CD4-positive, alpha-beta memory T cell (primary cell): ENCODE measurements around the gene ILF3. TPM values are rescaled to one million over a fixed set of nuclear protein-coding genes. Genes with fewer than 3 reads are reported as not detected.
"Not testable (repeated sequence)": the region's sequence is repeated elsewhere in the genome, so short reads cannot be mapped to it uniquely, and the experiment has no call there.

Experiments used
- CTCF ChIA-PET: fragments of 350-600 bp; sonication (Branson Sonifier 250); formaldehyde crosslinking; loops from one replicate; lab custom pipeline; 2021; ENCODE audit warnings: inconsistent platforms; ENCODE audit not compliant: partially characterized antibody; lab: Charles Lee
- POLR2A ChIA-PET: fragments of 350-600 bp; sonication (Branson Sonifier 250); formaldehyde crosslinking; loops from one replicate; lab custom pipeline; 2021; ENCODE audit not compliant: partially characterized antibody; lab: Charles Lee
- DNase-seq, 5 donors: peaks; one replicate each; pipeline versions ENCODE4 v3.0.0 to v3.0.0-alpha.2; 2020 to 2022; ENCODE audit warnings: mixed read lengths in 1 of 5
- H3K27ac ChIP-seq: one replicate; pipeline ENCODE4 v1.7.0; 2013; ENCODE audit warnings: low read depth, low read length
- H3K27me3 ChIP-seq: 2 replicates; pipeline ENCODE4 v1.7.0; 2013; ENCODE audit warnings: mild to moderate bottlenecking, low read length, moderate library complexity; ENCODE audit not compliant: insufficient read depth
- H3K36me3 ChIP-seq: 2 replicates; pipeline ENCODE4 v1.7.0; 2013; ENCODE audit warnings: mild to moderate bottlenecking, low read length, moderate library complexity; ENCODE audit not compliant: insufficient read depth
- H3K4me1 ChIP-seq: 2 replicates; pipeline ENCODE4 v1.7.0; 2013; ENCODE audit warnings: mild to moderate bottlenecking, low read length, moderate library complexity; ENCODE audit not compliant: insufficient read depth
- H3K4me3 ChIP-seq, 2 donors: one replicate each; pipeline ENCODE4 v1.7.0; 2013; ENCODE audit warnings: low read length in 2 of 2, mild to moderate bottlenecking in 1 of 2
- H3K9me3 ChIP-seq, 2 donors: one replicate each; pipeline ENCODE4 v1.7.0; 2013; ENCODE audit warnings: low read length in 2 of 2, control low read depth in 1 of 2; ENCODE audit not compliant: control insufficient read depth in 1 of 2
- H3K27ac Mint-ChIP-seq, 7 donors: one replicate each; pipeline ENCODE4 v1.8.0; 2020 to 2021; ENCODE audit warnings: mixed read lengths in 7 of 7, mild to moderate bottlenecking in 6 of 7, inconsistent platforms in 3 of 7, moderate library complexity in 3 of 7
- H3K27me3 Mint-ChIP-seq, 2 donors: one replicate each; pipeline ENCODE4 v1.8.0; 2020 to 2021; ENCODE audit warnings: mixed read lengths in 2 of 2
- H3K36me3 Mint-ChIP-seq, 2 donors: one replicate each; pipeline ENCODE4 v1.8.0; 2020 to 2021; ENCODE audit warnings: mixed read lengths in 2 of 2, inconsistent platforms in 1 of 2, mild to moderate bottlenecking in 1 of 2
- H3K4me1 Mint-ChIP-seq, 4 donors: one replicate each; pipeline ENCODE4 v1.8.0; 2020 to 2021; ENCODE audit warnings: mixed read lengths in 4 of 4, mild to moderate bottlenecking in 1 of 4
- H3K4me3 Mint-ChIP-seq, 8 donors: one replicate each; pipeline ENCODE4 v1.8.0; 2020 to 2021; ENCODE audit warnings: mixed read lengths in 8 of 8, mild to moderate bottlenecking in 7 of 8, moderate library complexity in 6 of 8, inconsistent platforms in 3 of 8
- H3K9me3 Mint-ChIP-seq, 8 donors: one replicate each; pipeline ENCODE4 v1.8.0; 2020 to 2021; ENCODE audit warnings: mixed read lengths in 8 of 8, mild to moderate bottlenecking in 5 of 8, inconsistent platforms in 3 of 8, moderate library complexity in 1 of 8
- intact Hi-C: fragments of 100-400 bp; cut with micrococcal nuclease; formaldehyde crosslinking; loops from one replicate; pipeline ENCODE4 v1.15.1; 2023
- polyA plus RNA-seq, 2 donors: library from polyadenylated mRNA; unstranded; fragments of 300-500 nt; fragmentation: Illumina TruSeq; gene quantifications; one replicate each; pipeline ENCODE4 v1.2.3, GENCODE V29; 2021
- total RNA-seq, 2 experiments: library from RNA; stranded (reverse); gene quantifications; one replicate each; pipeline ENCODE4 v1.2.3, GENCODE V29; 2021

ILF3 gene
- total and polyA plus RNA-seq, 4 experiments from 2014 or later = 36.2 to 302 (median 197) TPM

DNA sequence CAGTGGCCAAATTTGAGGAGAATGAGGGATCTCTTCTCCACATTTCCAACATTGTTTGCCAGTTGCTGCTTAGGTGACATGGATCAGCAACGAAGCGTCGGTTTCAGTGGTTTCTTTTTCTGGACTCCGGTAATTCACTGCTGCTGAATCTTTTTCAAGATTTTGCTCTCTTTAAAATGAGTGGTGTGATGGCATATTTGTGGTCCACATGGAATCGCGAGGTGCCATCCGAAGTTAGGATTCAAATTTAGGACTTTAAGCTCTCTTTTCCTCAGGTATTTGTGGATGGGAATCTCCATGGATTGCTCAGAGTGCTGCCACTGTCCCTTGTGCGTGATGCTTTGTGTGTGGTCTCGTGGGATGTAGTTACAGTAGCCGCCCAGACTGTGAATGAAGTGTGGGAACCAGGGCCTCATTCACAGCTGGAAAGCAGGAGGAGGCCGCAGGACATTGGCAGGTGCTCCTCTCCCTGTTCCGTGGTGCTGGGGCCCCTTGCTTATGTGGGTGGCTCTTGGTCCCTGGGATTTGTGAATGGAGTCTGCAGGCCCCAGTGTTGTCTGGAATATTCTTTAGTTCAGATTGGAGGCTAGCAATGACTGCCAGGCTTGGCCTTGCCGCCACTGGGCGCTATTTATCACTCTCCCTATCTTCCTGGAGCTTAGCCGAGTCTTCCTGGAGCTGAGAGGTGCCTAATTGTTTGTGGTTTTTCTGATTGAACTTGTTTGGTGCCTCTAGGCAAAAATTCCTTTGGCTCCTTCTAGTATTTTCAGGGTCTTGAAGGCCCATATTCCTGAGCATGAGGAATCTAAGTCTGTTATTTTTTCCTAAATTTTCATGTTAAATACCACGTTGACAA is 1.5 kb downstream of the ILF3 start:
- H3K9me3 Mint-ChIP-seq = peaks cover 0 to 3% (median 0%) of the 10 kb centered on the region in 8 donors
- peaks cover 0 to 4% of the 10 kb centered on the region in 2 donors for H3K27me3 Mint-ChIP-seq
- intact Hi-C loops = loop anchor here (2.0 kb wide), 1 partner anchor 103 kb away; no protein-coding TSS in a partner anchor
- H3K27ac Mint-ChIP-seq = peak overlapping the region; percentile 94 to 98 (median 96)
- peaks cover 4% of the 10 kb centered on the region for H3K36me3 ChIP-seq
- ChIA-PET CTCF (interaction anchor here (0.7 to 3.9 kb wide), 6 partner anchors 10 to 75 kb away, joined by 3 to 16 read pairs (median 4); partner anchors contain the start of gene QTRT1), POLR2A (interaction anchor here (0.6 to 1.3 kb wide), 5 partner anchors 9 to 153 kb away, joined by 3 to 6 read pairs (median 4); partner anchors contain the start of genes KEAP1 and QTRT1)
- peaks cover 75% of the 10 kb centered on the region for H3K4me1 ChIP-seq
- DNase-seq = peak in 1 of 5 donors; percentile 16
- peaks cover 29 to 70% (median 51%) of the 10 kb centered on the region in 4 donors for H3K4me1 Mint-ChIP-seq
- H3K9me3 ChIP-seq = no peaks in the 10 kb centered on the region
- peaks cover 4 to 47% of the 10 kb centered on the region in 2 donors for H3K36me3 Mint-ChIP-seq
- H3K27me3 ChIP-seq = no peaks in the 10 kb centered on the region
- peak overlapping the region; percentile 86 to 96 (median 94) for H3K4me3 Mint-ChIP-seq
- H3K27ac ChIP-seq = peak overlapping the region; percentile 96
- peak overlapping the region; percentile 70 to 82 for H3K4me3 ChIP-seq

DNA sequence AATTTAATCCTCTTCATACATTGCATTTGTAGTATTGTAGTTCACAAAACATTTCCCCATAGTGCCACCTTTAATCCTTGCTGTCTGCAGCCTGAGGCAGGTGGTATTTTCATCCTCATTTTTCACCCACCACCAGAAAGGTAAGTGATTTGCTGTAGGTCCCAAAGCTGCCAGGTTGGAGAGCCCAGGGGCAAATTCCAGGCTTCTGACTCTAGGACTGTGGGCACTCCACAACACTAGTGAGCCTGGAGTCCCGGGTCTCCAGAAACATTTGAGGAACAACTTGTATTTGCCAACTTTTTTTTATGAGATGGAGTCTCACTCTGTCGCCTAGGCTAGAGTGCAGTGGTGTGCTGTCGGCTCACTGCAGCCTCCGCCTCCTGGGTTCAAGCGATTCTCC is 6.2 kb downstream of the ILF3 start:
- H3K36me3 ChIP-seq = peaks cover 4% of the 10 kb centered on the region
- peaks cover 82% of the 10 kb centered on the region for H3K4me1 ChIP-seq
- DNase-seq = no peak
- no peaks in the 10 kb centered on the region for H3K27me3 Mint-ChIP-seq
- peaks cover 42 to 76% (median 55%) of the 10 kb centered on the region in 4 donors for H3K4me1 Mint-ChIP-seq
- H3K4me3 ChIP-seq = no peak overlapping the region
- H3K9me3 ChIP-seq = no peaks in the 10 kb centered on the region
- no peaks in the 10 kb centered on the region for H3K27me3 ChIP-seq
- peak overlapping the region in 7 of 8 donors; percentile 10 to 63 (median 31) for H3K4me3 Mint-ChIP-seq
- intact Hi-C loops = no loop called here
- CTCF ChIA-PET = no interaction called here
- POLR2A ChIA-PET = no interaction called here
- H3K36me3 Mint-ChIP-seq = peaks cover 0 to 37% of the 10 kb centered on the region in 2 donors
- peak overlapping the region in 5 of 7 donors; percentile 57 to 84 (median 72) for H3K27ac Mint-ChIP-seq
- no peak overlapping the region for H3K27ac ChIP-seq
- no peaks in the 10 kb centered on the region for H3K9me3 Mint-ChIP-seq

DNA sequence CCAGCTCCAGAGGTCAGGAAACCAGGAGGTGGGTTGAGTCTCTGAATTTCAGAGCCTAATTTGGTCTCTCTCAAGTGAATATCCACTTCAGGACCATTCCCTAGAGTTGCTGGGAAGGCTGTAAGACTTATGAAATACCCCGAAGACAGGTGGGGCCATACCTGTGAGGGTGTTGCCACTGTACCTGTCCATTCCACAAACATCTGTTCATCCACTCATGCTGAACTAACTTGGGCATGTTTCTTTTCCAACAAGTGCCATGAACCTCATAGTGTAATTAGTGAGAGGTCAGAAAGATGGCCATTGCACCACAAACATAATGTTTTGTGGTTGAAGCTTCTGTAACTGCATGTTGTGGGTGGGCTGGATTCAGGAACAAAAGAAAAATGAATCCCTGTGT is 7.8 kb downstream of the ILF3 start:
- peaks cover 4% of the 10 kb centered on the region for H3K36me3 ChIP-seq
- H3K27ac Mint-ChIP-seq = peak overlapping the region in 1 of 7 donors; percentile 1
- H3K36me3 Mint-ChIP-seq = peaks cover 0 to 27% of the 10 kb centered on the region in 2 donors
- peak overlapping the region in 2 of 8 donors; percentile 7 to 27 for H3K4me3 Mint-ChIP-seq
- intact Hi-C loops = no loop called here
- no peaks in the 10 kb centered on the region for H3K27me3 Mint-ChIP-seq
- no peak overlapping the region for H3K4me3 ChIP-seq
- H3K4me1 Mint-ChIP-seq = peaks cover 34 to 74% (median 49%) of the 10 kb centered on the region in 4 donors
- CTCF ChIA-PET = interaction anchor here (0.7 to 1.5 kb wide), 4 partner anchors 11 to 80 kb away, joined by 3 to 8 read pairs (median 4); no protein-coding TSS in a partner anchor
- DNase-seq = no peak
- H3K9me3 ChIP-seq = no peaks in the 10 kb centered on the region
- H3K4me1 ChIP-seq = peaks cover 79% of the 10 kb centered on the region
- H3K27me3 ChIP-seq = no peaks in the 10 kb centered on the region
- POLR2A ChIA-PET = interaction anchor here (0.9 to 1.6 kb wide), 4 partner anchors 10 to 26 kb away, joined by 3 to 4 read pairs (median 3); no protein-coding TSS in a partner anchor
- no peaks in the 10 kb centered on the region for H3K9me3 Mint-ChIP-seq
- H3K27ac ChIP-seq = no peak overlapping the region

DNA sequence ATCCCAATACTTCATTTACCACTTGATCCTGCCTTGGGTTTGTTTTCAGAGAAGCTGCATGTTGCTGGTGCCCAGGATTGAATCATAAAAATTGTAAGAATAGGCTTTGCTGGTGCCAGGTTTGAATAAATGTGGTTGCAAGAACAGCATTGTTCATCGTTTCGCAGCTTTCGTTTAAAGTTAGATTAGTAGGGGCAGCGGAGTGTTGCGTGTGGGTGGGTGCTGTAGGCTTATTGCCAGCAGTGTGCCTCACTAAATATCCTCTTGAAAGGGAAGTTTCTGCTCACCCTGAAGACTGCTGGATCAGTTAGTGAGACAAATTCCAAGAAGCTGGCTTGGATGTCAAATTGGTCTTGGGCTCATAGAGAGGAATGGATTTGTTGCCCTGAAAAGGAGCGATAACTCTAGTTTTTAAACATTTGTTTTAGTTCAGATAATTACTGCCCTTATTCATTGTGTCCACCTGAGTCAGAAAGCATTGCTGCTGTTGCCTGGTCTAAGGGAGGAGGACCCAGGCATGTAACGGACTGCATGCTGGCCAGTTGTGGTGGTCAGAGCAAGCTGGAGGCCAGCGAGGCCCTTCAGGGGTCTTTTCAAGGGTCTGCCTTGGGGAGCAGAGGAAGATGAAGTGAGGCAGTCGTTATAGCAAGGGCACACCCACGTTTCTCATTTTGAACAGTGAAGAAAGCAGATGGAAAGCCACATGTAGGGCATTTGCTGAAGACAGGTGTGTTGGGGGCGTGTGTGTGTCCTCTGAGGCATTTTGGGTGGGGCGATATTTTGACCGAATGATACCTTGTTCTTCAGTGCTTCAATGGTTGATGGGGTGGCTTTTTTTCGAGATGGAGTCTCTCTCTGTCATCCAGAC is 8.5 kb downstream of the ILF3 start:
- H3K9me3 Mint-ChIP-seq = no peaks in the 10 kb centered on the region
- Histone ChIP-seq H3K4me1 (peaks cover 79% of the 10 kb centered on the region), H3K9me3 (no peaks in the 10 kb centered on the region), H3K36me3 (peaks cover 4% of the 10 kb centered on the region), H3K4me3 (no peak overlapping the region), H3K27ac (no peak overlapping the region), H3K27me3 (no peaks in the 10 kb centered on the region)
- H3K27ac Mint-ChIP-seq = peak overlapping the region; percentile 31 to 78 (median 69)
- POLR2A ChIA-PET = interaction anchor here (0.8 to 1.6 kb wide), 4 partner anchors 9 to 25 kb away, joined by 3 to 4 read pairs (median 4); no protein-coding TSS in a partner anchor
- H3K4me1 Mint-ChIP-seq = peaks cover 34 to 75% (median 47%) of the 10 kb centered on the region in 4 donors
- intact Hi-C loops = no loop called here
- H3K4me3 Mint-ChIP-seq = peak overlapping the region in 6 of 8 donors; percentile 15 to 64 (median 34)
- H3K27me3 Mint-ChIP-seq = no peaks in the 10 kb centered on the region
- peaks cover 0 to 27% of the 10 kb centered on the region in 2 donors for H3K36me3 Mint-ChIP-seq
- no peak for DNase-seq
- CTCF ChIA-PET = interaction anchor here (0.8 to 1.8 kb wide), 4 partner anchors 10 to 81 kb away, joined by 3 to 8 read pairs (median 4); no protein-coding TSS in a partner anchor

DNA sequence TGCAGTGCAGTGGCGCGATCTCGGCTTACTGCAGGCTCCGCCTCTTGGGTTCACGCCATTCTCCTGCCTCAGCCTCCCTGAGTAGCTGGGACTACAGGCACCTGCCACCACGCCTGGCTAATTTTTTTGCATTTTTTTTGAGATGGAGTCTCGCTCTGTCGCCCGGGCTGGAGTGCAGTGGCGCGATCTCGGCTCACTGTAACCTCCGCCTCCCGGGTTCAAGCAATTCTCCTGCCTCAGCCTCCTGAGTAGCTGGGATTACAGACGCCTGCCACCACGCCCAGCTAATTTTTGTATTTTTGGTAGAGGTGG is 9.1 kb downstream of the ILF3 start:
- not testable (repeated sequence) for H3K27ac ChIP-seq

DNA sequence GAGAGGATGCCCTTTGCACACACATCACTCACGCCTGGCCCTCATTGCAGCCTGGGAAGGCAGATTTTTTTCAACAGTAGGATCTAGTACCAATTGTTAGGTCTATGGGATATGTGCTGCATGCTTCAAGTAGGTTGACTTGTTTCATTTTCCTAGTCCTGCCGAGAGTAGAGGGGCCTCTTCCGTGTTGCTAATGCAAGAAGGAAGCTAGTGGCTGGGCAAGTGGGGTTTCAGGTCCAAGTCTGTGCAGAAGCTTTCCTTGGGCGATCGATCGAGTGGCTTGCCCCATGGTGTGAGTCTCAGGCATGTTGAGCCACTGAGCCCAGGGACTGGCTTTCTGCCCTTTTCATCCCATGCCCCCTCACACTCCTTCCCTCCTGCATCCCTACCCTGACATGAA is 13.7 kb downstream of the ILF3 start:
- intact Hi-C loops = no loop called here
- Mint-ChIP-seq H3K36me3 (peaks cover 11 to 44% of the 10 kb centered on the region in 2 donors), H3K27me3 (no peaks in the 10 kb centered on the region), H3K27ac (peak overlapping the region in 4 of 7 donors; percentile 6 to 81 (median 58)), H3K4me1 (peaks cover 29 to 62% (median 46%) of the 10 kb centered on the region in 4 donors), H3K9me3 (no peaks in the 10 kb centered on the region), H3K4me3 (peak overlapping the region in 3 of 8 donors; percentile 2 to 32 (median 20))
- no peak overlapping the region for H3K27ac ChIP-seq
- DNase-seq = no peak
- ChIA-PET POLR2A (interaction anchor here (0.9 to 1.1 kb wide), 2 partner anchors 14 to 34 kb away, joined by 3 to 4 read pairs; partner anchors contain the start of gene QTRT1), CTCF (no interaction called here)
- H3K36me3 ChIP-seq = peaks cover 18% of the 10 kb centered on the region
- no peak overlapping the region for H3K4me3 ChIP-seq
- no peaks in the 10 kb centered on the region for H3K9me3 ChIP-seq
- peaks cover 55% of the 10 kb centered on the region for H3K4me1 ChIP-seq
- no peaks in the 10 kb centered on the region for H3K27me3 ChIP-seq

More for the DNA sequence above, 9.1 kb downstream of the ILF3 start:
- H3K27me3 ChIP-seq, POLR2A ChIA-PET, H3K27me3 Mint-ChIP-seq, H3K9me3 Mint-ChIP-seq, H3K36me3 ChIP-seq, H3K9me3 ChIP-seq, DNase-seq, H3K4me3 ChIP-seq, intact Hi-C loops: not testable (repeated sequence)
- Mint-ChIP-seq H3K27ac (peak overlapping the region in 3 of 7 donors; percentile 31 to 75 (median 32)), H3K4me3 (peak overlapping the region in 3 of 8 donors; percentile 8 to 63 (median 27)), H3K4me1 (peaks cover 37 to 76% (median 52%) of the 10 kb centered on the region in 4 donors), H3K36me3 (peaks cover 0 to 31% of the 10 kb centered on the region in 2 donors)
- CTCF ChIA-PET = interaction anchor here (1.8 kb wide), 1 partner anchor 10 kb away, joined by 4 read pairs; no protein-coding TSS in a partner anchor
- peaks cover 80% of the 10 kb centered on the region for H3K4me1 ChIP-seq
